Stomach (tissue), 9 donors: ENCODE measurements around the gene TSFM. TPM values are rescaled to one million over a fixed set of nuclear protein-coding genes. Genes with fewer than 3 reads are reported as not detected.
A peak's percentile ranks its signal among the peaks of the same experiment; 100 is the strongest.

Experiments used
- DNase-seq, 2 donors: peaks; one replicate each; pipeline versions ENCODE4 v3.0.0 to v3.0.0-alpha.2; 2013 to 2019
- H3K27ac ChIP-seq, 5 donors: fragments of 200-600 bp in 4 of 5; sonication (generic) in 4 of 5; one replicate each; pipeline ENCODE4 v1.5.1; 2013 to 2019; ENCODE audit warnings: mild to moderate bottlenecking in 1 of 5, moderate library complexity in 1 of 5
- H3K27me3 ChIP-seq, 3 donors: fragments of 200-600 bp; sonication (generic); one replicate each; pipeline ENCODE4 v1.5.1; 2017 to 2019; ENCODE audit warnings: mixed run types in 1 of 3
- H3K36me3 ChIP-seq, 4 donors: fragments of 200-600 bp; sonication (generic); 1 replicate in 3 of 4; 2 replicates in 1 of 4; pipeline ENCODE4 v1.5.1; 2016 to 2019
- H3K4me1 ChIP-seq, 4 donors: fragments of 200-600 bp; sonication (generic); one replicate each; pipeline ENCODE4 v1.5.1; 2016 to 2019
- H3K4me3 ChIP-seq, 4 donors: fragments of 200-600 bp; sonication (generic) in 3 of 4; one replicate each; pipeline ENCODE4 v1.5.1; 2016 to 2019; ENCODE audit warnings: mild to moderate bottlenecking in 1 of 4
- H3K9me3 ChIP-seq, 4 donors: fragments of 200-600 bp; sonication (generic); one replicate each; pipeline ENCODE4 v1.5.1; 2016 to 2019
- EP300 ChIP-seq: sonication (generic); formaldehyde crosslinking; IDR thresholded peaks from one replicate; pipeline ENCODE4 v1.6.1; 2017; ENCODE audit warnings: antibody characterized with exemption
- POLR2A ChIP-seq, 4 donors: fragments of 450-650 bp; IDR thresholded peaks; one replicate each; pipeline ENCODE4 v1.6.1; 2016; ENCODE audit warnings: antibody characterized with exemption in 4 of 4, control low read depth in 2 of 4, mild to moderate bottlenecking in 1 of 4, moderate library complexity in 1 of 4
- POLR2AphosphoS5 ChIP-seq, 3 donors: sonication (generic); formaldehyde crosslinking; IDR thresholded peaks; one replicate each; pipeline ENCODE4 v1.6.1; 2016; ENCODE audit warnings: antibody characterized with exemption in 3 of 3
- WGBS, 5 donors: extraction: QIAGEN DNeasy Blood & Tissue Kit in 3 of 5; methylation state at CpG; one replicate each; pipeline versions ENCODE4 v1.1.5 to v1.1.7; 2013 to 2018; 5-methylcytosine and 5-hydroxymethylcytosine counted together
- intact Hi-C: fragments of 100-400 bp; cut with DNase I; formaldehyde crosslinking; loops from one replicate; pipeline ENCODE4 v1.15.1; 2023; ENCODE audit warnings: low total_unique reads
- polyA plus RNA-seq, 3 donors: library from polyadenylated mRNA; stranded (reverse); fragments of 200-250 nt; gene quantifications; one replicate each; pipeline ENCODE4 v1.2.3, GENCODE V29; 2013
- total RNA-seq, 5 donors: library from RNA; depleted of rRNA; stranded (reverse); fragments of >200 nt; gene quantifications; one replicate each; pipeline versions ENCODE4 v1.1.0 to v1.2.3, GENCODE V29; 2014 to 2016
- TF ChIP-seq, protein P1 (sequence below), 7 experiments: fragments of 450-650 bp in 4 of 7; fragments of 200-600 bp in 3 of 7; sonication (generic) in 3 of 7; IDR thresholded peaks; one replicate each; pipeline ENCODE4 v1.5.1; 2016 to 2019; ENCODE audit warnings: antibody characterized with exemption in 7 of 7, control low read depth in 2 of 7, mild to moderate bottlenecking in 1 of 7
- donor health status: healthy with polysubstance abuse.
- donor health status: Bipolar disorder and iron deficiency.
- donor health status: healthy.

TSFM gene
- total and polyA plus RNA-seq, 8 donors = 2.3 to 39.3 (median 13.5) TPM

DNA sequence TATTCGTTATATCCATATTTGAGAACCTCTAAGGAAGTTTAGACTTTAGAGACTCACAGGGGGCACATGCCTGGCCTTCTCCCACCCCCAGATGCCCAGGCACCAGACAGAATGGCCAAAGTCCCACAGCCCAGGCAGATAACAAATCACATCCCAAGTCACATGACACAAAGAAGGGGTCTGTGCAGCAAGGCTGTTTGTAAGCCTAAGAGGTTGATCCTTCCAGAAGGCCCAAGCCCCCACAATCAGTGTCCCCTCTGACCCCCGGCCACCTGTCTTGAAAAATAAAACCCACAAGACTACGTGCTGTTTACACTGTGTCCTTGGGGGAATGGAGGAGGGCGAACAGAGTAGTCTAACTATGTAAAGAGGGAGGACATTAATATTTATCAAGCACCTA is 58.9 kb downstream of the TSFM start:
- DNase-seq = no peak
- Histone ChIP-seq H3K36me3 (peaks cover 0 to 3% (median 0%) of the 10 kb centered on the region in 4 donors), H3K4me3 (peak overlapping the region in 1 of 4 donors; percentile 80), H3K9me3 (no peaks in the 10 kb centered on the region), H3K27me3 (no peaks in the 10 kb centered on the region), H3K27ac (peak overlapping the region in 4 of 5 donors; percentile 18 to 100 (median 98)), H3K4me1 (peaks cover 80 to 85% (median 83%) of the 10 kb centered on the region in 4 donors)
- WGBS, 5 donors = 24 to 36% (median 29%) methylated on average over 4 of the region's 4 CpGs
- intact Hi-C loops = loop anchor here (5.0 kb wide), 1 partner anchor 56 kb away; no protein-coding TSS in a partner anchor
- TF ChIP-seq, protein P1, sequence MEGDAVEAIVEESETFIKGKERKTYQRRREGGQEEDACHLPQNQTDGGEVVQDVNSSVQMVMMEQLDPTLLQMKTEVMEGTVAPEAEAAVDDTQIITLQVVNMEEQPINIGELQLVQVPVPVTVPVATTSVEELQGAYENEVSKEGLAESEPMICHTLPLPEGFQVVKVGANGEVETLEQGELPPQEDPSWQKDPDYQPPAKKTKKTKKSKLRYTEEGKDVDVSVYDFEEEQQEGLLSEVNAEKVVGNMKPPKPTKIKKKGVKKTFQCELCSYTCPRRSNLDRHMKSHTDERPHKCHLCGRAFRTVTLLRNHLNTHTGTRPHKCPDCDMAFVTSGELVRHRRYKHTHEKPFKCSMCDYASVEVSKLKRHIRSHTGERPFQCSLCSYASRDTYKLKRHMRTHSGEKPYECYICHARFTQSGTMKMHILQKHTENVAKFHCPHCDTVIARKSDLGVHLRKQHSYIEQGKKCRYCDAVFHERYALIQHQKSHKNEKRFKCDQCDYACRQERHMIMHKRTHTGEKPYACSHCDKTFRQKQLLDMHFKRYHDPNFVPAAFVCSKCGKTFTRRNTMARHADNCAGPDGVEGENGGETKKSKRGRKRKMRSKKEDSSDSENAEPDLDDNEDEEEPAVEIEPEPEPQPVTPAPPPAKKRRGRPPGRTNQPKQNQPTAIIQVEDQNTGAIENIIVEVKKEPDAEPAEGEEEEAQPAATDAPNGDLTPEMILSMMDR (IDR thresholded peaks at IDR 0.05) = no peak
- TF ChIP-seq POLR2A (IDR thresholded peaks at IDR 0.05) = no peak
- TF ChIP-seq POLR2AphosphoS5 (IDR thresholded peaks at IDR 0.05) = no peak
- no peak for TF ChIP-seq EP300

DNA sequence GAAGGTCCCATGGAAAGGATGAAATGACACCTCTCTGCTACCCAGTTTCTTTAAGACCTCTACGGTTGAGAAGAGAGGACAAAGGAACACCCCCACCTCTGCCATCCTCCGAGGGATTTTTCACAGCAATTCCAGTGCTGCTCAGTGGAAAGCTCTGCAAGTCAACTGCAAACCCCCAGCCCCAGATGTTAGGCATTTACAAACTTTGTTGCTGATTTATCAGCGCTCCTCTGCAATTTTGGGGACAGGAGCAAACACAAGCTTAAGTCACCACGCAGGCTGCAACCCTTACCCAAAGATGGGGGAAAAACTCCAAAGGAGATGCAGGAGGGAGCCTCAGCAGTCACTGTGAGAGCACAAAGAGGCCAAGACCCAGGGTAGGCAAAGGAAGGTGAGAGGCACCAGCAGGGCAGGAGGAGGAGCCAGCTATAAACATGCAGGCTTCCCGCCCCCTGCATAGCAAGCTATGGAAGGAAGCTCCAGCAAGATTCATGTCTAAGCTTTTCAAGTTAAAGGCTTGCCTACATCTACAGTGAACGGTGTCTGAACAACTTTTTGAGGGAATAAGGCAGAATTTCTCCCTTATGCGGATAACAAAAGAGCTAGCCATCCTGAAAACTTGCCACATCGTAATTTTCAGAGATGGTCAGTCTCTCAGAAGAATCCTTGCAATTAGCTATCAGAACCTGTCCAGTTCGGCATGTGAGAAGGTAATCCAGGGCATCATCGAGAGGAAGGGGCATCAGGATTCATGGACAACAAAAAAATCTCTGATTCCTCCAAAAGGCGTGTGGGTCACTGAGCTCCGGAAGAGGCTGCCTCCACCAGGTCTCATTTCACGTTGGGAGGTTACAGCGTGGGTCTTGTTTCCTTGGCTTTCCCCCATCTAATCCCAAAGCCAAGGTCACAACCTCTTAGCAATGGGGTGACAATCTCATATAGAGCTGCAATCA is 60.0 kb downstream of the TSFM start:
- DNase-seq = peak in 1 of 2 donors; percentile 63
- peak overlapping the region; percentile 53 to 100 (median 98) for H3K27ac ChIP-seq
- H3K4me3 ChIP-seq = peak overlapping the region; percentile 80 to 97 (median 86)
- 29 to 34% (median 31%) methylated on average over 14 of the region's 14 CpGs for WGBS, 5 donors
- H3K27me3 ChIP-seq = no peaks in the 10 kb centered on the region
- intact Hi-C loops = loop anchor here (5.0 kb wide), 1 partner anchor 55 kb away; no protein-coding TSS in a partner anchor
- TF ChIP-seq, protein P1 (IDR thresholded peaks at IDR 0.05) = no peak
- TF ChIP-seq EP300 (no peak), POLR2A (IDR thresholded peaks at IDR 0.05) (no peak), POLR2AphosphoS5 (IDR thresholded peaks at IDR 0.05) (no peak)
- H3K4me1 ChIP-seq = peaks cover 69 to 80% (median 74%) of the 10 kb centered on the region in 4 donors
- peaks cover 0 to 3% (median 0%) of the 10 kb centered on the region in 4 donors for H3K36me3 ChIP-seq
- H3K9me3 ChIP-seq = no peaks in the 10 kb centered on the region

DNA sequence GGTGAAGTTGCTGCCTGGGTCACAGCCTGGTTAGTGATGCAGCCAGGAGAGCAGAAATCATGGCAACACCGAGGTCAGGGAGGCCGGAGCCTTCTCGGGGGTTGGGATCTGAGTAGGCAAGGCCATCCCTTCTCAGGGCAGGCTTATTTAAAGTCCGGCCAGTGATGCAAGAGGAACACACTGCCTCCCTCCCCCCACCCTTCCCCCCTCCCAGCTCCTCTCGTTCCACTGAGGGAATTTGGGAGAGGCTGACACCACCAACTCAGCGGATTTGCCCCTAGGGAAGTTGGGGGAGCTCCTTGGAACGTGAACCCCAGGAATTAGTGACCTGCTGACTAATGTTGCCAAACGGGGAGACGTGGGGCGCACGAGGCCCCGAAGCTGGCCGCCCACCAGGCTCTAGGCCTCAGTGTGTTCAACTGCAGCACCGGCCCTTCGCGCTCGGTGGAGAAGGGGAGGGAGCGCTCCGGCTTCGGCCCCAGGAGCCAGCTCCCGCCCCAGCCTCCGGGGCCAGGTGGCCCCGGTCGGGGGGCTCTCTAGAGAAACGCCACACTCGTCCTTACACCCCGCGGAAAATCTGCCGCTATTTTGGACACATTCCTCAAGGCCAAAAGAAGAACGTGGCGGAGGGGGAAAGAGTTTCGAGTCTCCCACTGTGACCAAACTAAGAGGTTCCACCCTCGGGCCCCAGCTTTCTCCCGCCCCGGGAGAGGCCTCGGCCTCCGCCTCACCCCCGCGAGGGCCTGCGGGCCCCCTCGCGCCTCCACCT is 62.3 kb downstream of the TSFM start:
- intact Hi-C loops = loop anchor here (5.0 kb wide), 1 partner anchor 52 kb away; no protein-coding TSS in a partner anchor
- H3K4me1 ChIP-seq = peaks cover 46 to 62% (median 54%) of the 10 kb centered on the region in 4 donors
- TF ChIP-seq POLR2A (IDR thresholded peaks at IDR 0.05) (no peak), POLR2AphosphoS5 (IDR thresholded peaks at IDR 0.05) (peak; percentile 46 to 78 (median 50))
- TF ChIP-seq, protein P1 (IDR thresholded peaks at IDR 0.05) = no peak

More for the DNA sequence above, 62.3 kb downstream of the TSFM start:
- Histone ChIP-seq H3K27me3 (no peaks in the 10 kb centered on the region), H3K27ac (peak overlapping the region; percentile 98 to 100 (median 99)), H3K4me3 (peak overlapping the region; percentile 80 to 97 (median 86)), H3K9me3 (no peaks in the 10 kb centered on the region), H3K36me3 (peaks cover 0 to 3% (median 0%) of the 10 kb centered on the region in 4 donors)
- WGBS, 5 donors = 0 to 1% (median 1%) methylated on average over 33 to 42 of the region's 42 CpGs
- peak; percentile 58 to 80 for DNase-seq
